ENCODE data around the gene CHMP6. TPM values are rescaled to one million over a fixed set of nuclear protein-coding genes. Genes with fewer than 3 reads are reported as not detected.

Gene CHMP6
- total RNA-seq, 2 experiments from 2014 or later = 15.9 to 19.4 TPM

- Mint-ChIP-seq H3K27ac (no peak overlapping the region), H3K4me1 (peaks cover 20% of the 10 kb centered on the region), H3K9me3 (ENCODE audit: low read depth) (no peaks in the 10 kb centered on the region), H3K27me3 (peaks cover 19% of the 10 kb centered on the region), H3K36me3 (ENCODE audit: low read depth) (no peaks in the 10 kb centered on the region), H3K4me3 (no peak overlapping the region)
- ATAC-seq (no peak), DNase-seq (no peak)
- intact Hi-C loops (cut with DNase I, micrococcal nuclease) = loop anchor here in 1 of 2 experiments (10.0 kb wide), 1 partner anchor 938 kb away; the partner anchor contains the start of gene ASPSCR1
- CTCF ChIA-PET = interaction anchor here (0.5 to 1.9 kb wide), 3 partner anchors 14 to 1425 kb away, joined by 3 to 9 read pairs (median 4); no protein-coding TSS in a partner anchor
- POLR2A ChIA-PET = no interaction called here
Measured at GRCh38 chr17:81037026-81037797, 45.6 kb downstream of the CHMP6 start.

DNA sequence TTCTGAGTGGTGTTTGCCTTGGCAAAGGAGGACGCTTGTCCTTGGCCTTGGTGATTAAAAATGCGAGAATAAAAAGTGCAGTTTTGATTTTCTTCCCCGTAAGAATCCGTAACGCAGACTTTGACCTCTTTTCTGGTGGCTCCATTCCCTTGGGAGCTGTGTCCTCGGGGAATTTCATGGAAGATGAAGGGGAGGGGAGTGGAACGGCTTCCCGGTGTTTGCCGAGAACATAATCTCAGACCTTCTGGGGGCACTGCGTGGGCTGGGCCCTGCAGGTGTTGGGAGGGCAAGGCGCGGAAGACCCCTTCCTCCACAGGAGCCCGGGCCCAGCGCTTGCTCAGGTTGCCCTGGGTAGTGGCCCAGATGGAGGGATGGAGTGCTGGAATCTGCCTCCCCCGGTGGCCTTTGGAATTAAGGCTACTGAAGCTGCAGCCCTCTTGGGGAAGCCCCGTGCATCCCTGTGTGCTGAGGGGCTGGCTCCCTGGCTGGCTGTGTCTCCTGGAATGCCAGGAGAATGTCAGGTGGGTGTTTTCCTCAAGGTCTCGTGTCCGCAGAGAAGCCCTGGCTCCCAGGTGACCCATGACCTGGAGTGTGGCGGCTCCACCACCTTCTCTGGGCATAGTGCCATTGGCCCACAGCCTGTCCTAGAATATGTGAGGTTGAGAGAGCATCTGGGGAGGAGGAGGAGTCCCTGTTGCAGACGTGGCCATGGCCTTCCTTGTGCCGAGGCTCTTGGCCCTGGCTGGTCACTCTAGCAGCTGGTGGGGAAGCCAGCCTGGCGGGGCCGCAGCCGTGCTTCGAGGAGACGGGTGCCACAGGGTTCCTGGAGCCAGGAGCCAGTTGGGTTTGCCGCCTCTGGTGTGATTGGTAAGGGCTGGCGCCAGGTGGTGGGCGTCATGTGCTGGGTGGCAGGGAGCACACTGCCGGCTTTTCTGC, 46.4 kb downstream of the CHMP6 start:
- Mint-ChIP-seq H3K27ac (no peak overlapping the region), H3K4me1 (peaks cover 20% of the 10 kb centered on the region), H3K27me3 (peaks cover 18% of the 10 kb centered on the region), H3K9me3 (ENCODE audit: low read depth) (no peaks in the 10 kb centered on the region), H3K4me3 (no peak overlapping the region), H3K36me3 (ENCODE audit: low read depth) (no peaks in the 10 kb centered on the region)
- ChIA-PET CTCF (interaction anchor here (0.6 to 1.9 kb wide), 2 partner anchors 14 to 60 kb away, joined by 4 to 9 read pairs; no protein-coding TSS in a partner anchor), POLR2A (no interaction called here)
- intact Hi-C loops (cut with DNase I, micrococcal nuclease) = loop anchor here in 1 of 2 experiments (10.0 kb wide), 1 partner anchor 937 kb away; the partner anchor contains the start of gene ASPSCR1
- DNase-seq = no peak
- no peak for ATAC-seq

GRCh38 chr17:81039096-81039495, 47.5 kb downstream of the CHMP6 start:
- intact Hi-C loops (cut with DNase I, micrococcal nuclease) = loop anchor here in 1 of 2 experiments (10.0 kb wide), 1 partner anchor 936 kb away; the partner anchor contains the start of gene ASPSCR1
- DNase-seq (no peak), ATAC-seq (no peak)
- no peak overlapping the region for H3K4me3 Mint-ChIP-seq
- peaks cover 11% of the 10 kb centered on the region for H3K27me3 Mint-ChIP-seq
- H3K36me3 Mint-ChIP-seq (ENCODE audit: low read depth) = no peaks in the 10 kb centered on the region
- peaks cover 12% of the 10 kb centered on the region for H3K4me1 Mint-ChIP-seq
- H3K27ac Mint-ChIP-seq = no peak overlapping the region
- H3K9me3 Mint-ChIP-seq (ENCODE audit: low read depth) = no peaks in the 10 kb centered on the region
- ChIA-PET CTCF (no interaction called here), POLR2A (no interaction called here)

GRCh38 chr17:81039854-81040758, 48.5 kb downstream of the CHMP6 start:
- no peaks in the 10 kb centered on the region for H3K36me3 Mint-ChIP-seq (ENCODE audit: low read depth)
- no peaks in the 10 kb centered on the region for H3K9me3 Mint-ChIP-seq (ENCODE audit: low read depth)
- H3K4me3 Mint-ChIP-seq = no peak overlapping the region
- DNase-seq (no peak), ATAC-seq (no peak)
- peaks cover 9% of the 10 kb centered on the region for H3K27me3 Mint-ChIP-seq
- intact Hi-C loops (cut with DNase I, micrococcal nuclease) = loop anchor here in 1 of 2 experiments (10.0 kb wide), 1 partner anchor 935 kb away; the partner anchor contains the start of gene ASPSCR1
- CTCF ChIA-PET = interaction anchor here (1.2 kb wide), 1 partner anchor 16 kb away, joined by 9 read pairs; no protein-coding TSS in a partner anchor
- no peak overlapping the region for H3K27ac Mint-ChIP-seq
- POLR2A ChIA-PET = no interaction called here
- H3K4me1 Mint-ChIP-seq = peaks cover 10% of the 10 kb centered on the region

GRCh38 chr17:81040791-81041337, 49.2 kb downstream of the CHMP6 start:
- H3K9me3 Mint-ChIP-seq (ENCODE audit: low read depth) = no peaks in the 10 kb centered on the region
- peaks cover 7% of the 10 kb centered on the region for H3K4me1 Mint-ChIP-seq
- intact Hi-C loops (cut with DNase I, micrococcal nuclease) = no loop called here
- H3K36me3 Mint-ChIP-seq (ENCODE audit: low read depth) = no peaks in the 10 kb centered on the region
- H3K4me3 Mint-ChIP-seq = no peak overlapping the region
- ChIA-PET POLR2A (no interaction called here), CTCF (interaction anchor here (1.2 kb wide), 1 partner anchor 17 kb away, joined by 9 read pairs; no protein-coding TSS in a partner anchor)
- peak; percentile 61 for DNase-seq
- peak; percentile 72 for ATAC-seq
- H3K27me3 Mint-ChIP-seq = peaks cover 9% of the 10 kb centered on the region
- no peak overlapping the region for H3K27ac Mint-ChIP-seq

DNA sequence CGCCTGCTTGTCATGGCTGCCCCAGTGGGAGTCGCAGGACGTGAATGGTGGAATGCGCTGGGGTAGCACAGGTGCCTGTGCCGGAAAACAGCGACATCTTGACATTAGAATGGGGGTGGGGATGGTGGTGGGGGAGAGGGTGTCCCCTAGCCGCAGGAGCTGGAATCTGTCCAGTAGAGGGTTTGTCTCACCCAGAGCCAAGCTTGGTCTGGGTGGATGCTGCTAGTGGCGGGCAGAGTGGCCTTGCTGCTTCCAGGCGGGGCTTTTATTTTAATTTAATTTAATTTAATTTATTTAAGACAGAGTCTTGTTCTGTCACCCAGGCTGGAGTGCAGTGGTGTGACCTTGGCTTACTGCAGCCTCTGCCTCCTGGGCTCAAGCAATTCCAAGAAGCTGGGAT, 51.0 kb downstream of the CHMP6 start:
- no peak overlapping the region for H3K4me3 Mint-ChIP-seq
- H3K27me3 Mint-ChIP-seq = no peaks in the 10 kb centered on the region
- ChIA-PET CTCF (interaction anchor here (0.7 to 0.9 kb wide), 3 partner anchors 19 to 619 kb away, joined by 3 to 4 read pairs (median 4); no protein-coding TSS in a partner anchor), POLR2A (no interaction called here)
- no peak overlapping the region for H3K27ac Mint-ChIP-seq
- ATAC-seq (no peak), DNase-seq (no peak)
- no peaks in the 10 kb centered on the region for H3K4me1 Mint-ChIP-seq
- no peaks in the 10 kb centered on the region for H3K36me3 Mint-ChIP-seq (ENCODE audit: low read depth)
- no peaks in the 10 kb centered on the region for H3K9me3 Mint-ChIP-seq (ENCODE audit: low read depth)
- intact Hi-C loops (cut with DNase I, micrococcal nuclease) = no loop called here

GRCh38 chr17:81043319-81043724, 51.7 kb downstream of the CHMP6 start:
- ChIA-PET CTCF (interaction anchor here (0.7 to 0.9 kb wide), 3 partner anchors 20 to 619 kb away, joined by 3 to 4 read pairs (median 4); no protein-coding TSS in a partner anchor), POLR2A (no interaction called here)
- Mint-ChIP-seq H3K27ac (no peak overlapping the region), H3K9me3 (ENCODE audit: low read depth) (no peaks in the 10 kb centered on the region), H3K4me3 (no peak overlapping the region), H3K27me3 (no peaks in the 10 kb centered on the region), H3K4me1 (no peaks in the 10 kb centered on the region), H3K36me3 (ENCODE audit: low read depth) (no peaks in the 10 kb centered on the region)
- ATAC-seq (no peak), DNase-seq (no peak)
- intact Hi-C loops (cut with DNase I, micrococcal nuclease) = no loop called here

DNA sequence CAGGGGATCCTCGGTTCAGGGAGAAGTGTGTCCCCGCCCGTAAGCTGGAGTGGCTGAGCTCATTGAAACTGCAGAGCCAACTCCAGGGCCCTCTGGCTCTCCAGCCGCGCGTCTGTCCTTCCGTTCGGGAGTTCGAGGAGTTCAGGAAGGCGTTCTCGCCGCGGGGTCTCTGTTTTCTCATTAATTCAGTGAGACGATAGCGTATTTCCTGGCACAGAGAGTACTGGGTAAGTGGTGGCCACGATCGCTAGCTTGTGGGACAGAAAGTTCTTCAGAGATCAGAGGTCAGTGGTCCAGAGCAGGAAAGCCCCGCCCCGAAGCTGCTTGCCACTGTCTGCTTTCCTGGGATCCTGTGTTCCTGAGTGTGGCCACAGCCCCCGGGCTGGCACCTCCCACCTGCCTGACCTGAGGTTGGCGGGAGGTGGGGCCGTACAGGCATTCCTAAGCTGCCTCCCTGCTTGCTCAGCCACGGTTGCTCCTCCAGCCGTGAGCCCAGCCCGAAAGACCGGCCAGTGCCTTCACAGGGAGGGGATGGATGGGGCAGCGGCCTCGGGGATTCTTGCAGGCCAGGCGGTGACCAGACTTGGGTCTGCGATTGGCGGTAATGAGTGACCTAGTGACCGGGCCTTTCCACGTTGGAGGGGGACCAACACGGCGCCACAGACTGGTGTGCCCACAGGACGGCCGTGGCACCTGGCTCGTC, 52.2 kb downstream of the CHMP6 start:
- intact Hi-C loops (cut with DNase I, micrococcal nuclease) = no loop called here

DNA sequence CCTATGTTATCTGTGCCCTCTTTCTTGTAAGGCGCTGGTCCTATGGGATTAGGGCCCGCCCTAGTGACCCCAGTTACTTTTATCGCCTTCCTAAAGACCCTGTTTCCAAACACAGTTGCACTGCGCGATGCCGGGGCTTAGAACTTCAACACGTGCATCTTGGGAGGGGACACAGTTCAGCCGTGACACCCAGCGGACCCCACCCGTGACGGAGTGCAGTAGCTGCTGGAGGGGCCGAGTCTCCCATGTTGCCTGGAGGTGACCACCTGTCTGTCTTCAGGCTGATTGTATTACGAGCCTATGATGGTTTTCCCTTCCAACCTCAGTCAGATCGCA, 52.8 kb downstream of the CHMP6 start:
- no peak overlapping the region for H3K27ac Mint-ChIP-seq
- no peak overlapping the region for H3K4me3 Mint-ChIP-seq
- no peaks in the 10 kb centered on the region for H3K27me3 Mint-ChIP-seq
- no peaks in the 10 kb centered on the region for H3K36me3 Mint-ChIP-seq (ENCODE audit: low read depth)
- ChIA-PET CTCF (interaction anchor here (0.6 to 0.9 kb wide), 2 partner anchors 12 to 13 kb away, joined by 3 to 4 read pairs; no protein-coding TSS in a partner anchor), POLR2A (no interaction called here)
- intact Hi-C loops (cut with DNase I, micrococcal nuclease) = no loop called here
- ATAC-seq (no peak), DNase-seq (no peak)
- H3K9me3 Mint-ChIP-seq (ENCODE audit: low read depth) = no peaks in the 10 kb centered on the region
- peaks cover 4% of the 10 kb centered on the region for H3K4me1 Mint-ChIP-seq

More for the DNA sequence above, 52.2 kb downstream of the CHMP6 start:
- no peak overlapping the region for H3K4me3 Mint-ChIP-seq
- H3K4me1 Mint-ChIP-seq = no peaks in the 10 kb centered on the region
- H3K27me3 Mint-ChIP-seq = no peaks in the 10 kb centered on the region
- no peak overlapping the region for H3K27ac Mint-ChIP-seq
- CTCF ChIA-PET = interaction anchor here (0.9 kb wide), 1 partner anchor 20 kb away, joined by 4 read pairs; no protein-coding TSS in a partner anchor
- no peaks in the 10 kb centered on the region for H3K36me3 Mint-ChIP-seq (ENCODE audit: low read depth)
- no peaks in the 10 kb centered on the region for H3K9me3 Mint-ChIP-seq (ENCODE audit: low read depth)
- no peak for DNase-seq
- POLR2A ChIA-PET = no interaction called here
- ATAC-seq = no peak
